ENCODE data around the gene COL6A2.
"Not testable (repeated sequence)": the region's sequence is repeated elsewhere in the genome, so short reads cannot be mapped to it uniquely, and the experiment has no call there.

DNA sequence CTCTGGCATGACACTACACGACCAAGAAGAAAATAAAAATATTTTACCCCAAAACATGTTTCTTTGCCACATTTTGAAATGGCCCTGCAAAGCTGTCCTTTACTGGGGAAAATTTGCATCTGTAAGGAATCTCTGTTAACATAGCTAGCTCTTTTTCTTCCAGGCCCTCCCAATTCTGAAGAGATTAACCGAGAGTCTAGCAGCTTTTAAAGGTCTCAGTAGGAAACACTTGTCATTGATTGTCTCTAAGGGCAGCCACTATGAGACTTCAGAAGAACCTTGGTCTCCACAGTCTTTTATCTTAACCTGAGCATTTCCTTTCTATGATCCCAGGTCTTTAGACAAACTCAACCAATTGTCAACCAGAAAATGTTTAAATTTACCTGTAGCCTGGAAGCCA, 9.5 kb downstream of the COL6A2 start:
- TF ChIP-seq, protein P1, sequence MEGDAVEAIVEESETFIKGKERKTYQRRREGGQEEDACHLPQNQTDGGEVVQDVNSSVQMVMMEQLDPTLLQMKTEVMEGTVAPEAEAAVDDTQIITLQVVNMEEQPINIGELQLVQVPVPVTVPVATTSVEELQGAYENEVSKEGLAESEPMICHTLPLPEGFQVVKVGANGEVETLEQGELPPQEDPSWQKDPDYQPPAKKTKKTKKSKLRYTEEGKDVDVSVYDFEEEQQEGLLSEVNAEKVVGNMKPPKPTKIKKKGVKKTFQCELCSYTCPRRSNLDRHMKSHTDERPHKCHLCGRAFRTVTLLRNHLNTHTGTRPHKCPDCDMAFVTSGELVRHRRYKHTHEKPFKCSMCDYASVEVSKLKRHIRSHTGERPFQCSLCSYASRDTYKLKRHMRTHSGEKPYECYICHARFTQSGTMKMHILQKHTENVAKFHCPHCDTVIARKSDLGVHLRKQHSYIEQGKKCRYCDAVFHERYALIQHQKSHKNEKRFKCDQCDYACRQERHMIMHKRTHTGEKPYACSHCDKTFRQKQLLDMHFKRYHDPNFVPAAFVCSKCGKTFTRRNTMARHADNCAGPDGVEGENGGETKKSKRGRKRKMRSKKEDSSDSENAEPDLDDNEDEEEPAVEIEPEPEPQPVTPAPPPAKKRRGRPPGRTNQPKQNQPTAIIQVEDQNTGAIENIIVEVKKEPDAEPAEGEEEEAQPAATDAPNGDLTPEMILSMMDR (conservative IDR thresholded peaks at IDR 0.05) = not testable (repeated sequence)
- not testable (repeated sequence) for TF ChIP-seq EZH2 (IDR thresholded peaks at IDR 0.05; ENCODE audit: low read depth)
